ENCODE results near the gene RASGRP4. TPM values are rescaled to one million over a fixed set of nuclear protein-coding genes. Genes with fewer than 3 reads are reported as not detected.
"Not testable (repeated sequence)": the region's sequence is repeated elsewhere in the genome, so short reads cannot be mapped to it uniquely, and the experiment has no call there.

Gene RASGRP4
- total RNA-seq, 4 donors from 2014 or later, result 3.2 to 7.8 (median 4.4) TPM

DNA sequence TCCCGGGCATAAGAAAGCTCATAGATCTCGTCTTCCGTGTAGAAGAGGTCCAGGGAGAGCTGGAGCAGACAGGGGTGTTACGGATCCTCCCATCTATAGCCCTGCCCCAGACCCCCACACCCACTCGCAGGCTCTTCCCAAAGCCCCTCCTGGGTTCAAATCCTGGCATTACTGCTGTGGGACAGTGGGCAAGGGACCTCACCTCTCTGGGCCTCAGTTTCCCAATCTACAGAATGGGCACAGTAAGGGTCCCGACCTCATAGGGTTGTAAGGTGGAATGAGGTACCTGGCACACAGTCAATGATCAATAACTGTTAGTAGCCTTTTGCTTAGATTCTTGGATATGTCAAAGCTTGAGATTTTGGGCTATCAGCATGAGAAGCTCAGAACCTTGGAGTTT is 12.6 kb downstream of the RASGRP4 start:
- WGBS, result 89% methylated on average over 1 of the region's 6 CpGs
- peaks cover 0 to 7% (median 0%) of the 10 kb centered on the region in 4 donors for H3K36me3 ChIP-seq
- peaks cover 0 to 44% (median 7%) of the 10 kb centered on the region in 4 donors for H3K27me3 ChIP-seq
- H3K4me3 ChIP-seq, result no peak overlapping the region
- TF ChIP-seq POLR2AphosphoS5 (IDR thresholded peaks at IDR 0.05), result no peak
- no peak for TF ChIP-seq POLR2A (IDR thresholded peaks at IDR 0.05; ENCODE audit: low read depth)
- no peak for TF ChIP-seq EP300 (IDR thresholded peaks at IDR 0.05)
- TF ChIP-seq, protein P1, sequence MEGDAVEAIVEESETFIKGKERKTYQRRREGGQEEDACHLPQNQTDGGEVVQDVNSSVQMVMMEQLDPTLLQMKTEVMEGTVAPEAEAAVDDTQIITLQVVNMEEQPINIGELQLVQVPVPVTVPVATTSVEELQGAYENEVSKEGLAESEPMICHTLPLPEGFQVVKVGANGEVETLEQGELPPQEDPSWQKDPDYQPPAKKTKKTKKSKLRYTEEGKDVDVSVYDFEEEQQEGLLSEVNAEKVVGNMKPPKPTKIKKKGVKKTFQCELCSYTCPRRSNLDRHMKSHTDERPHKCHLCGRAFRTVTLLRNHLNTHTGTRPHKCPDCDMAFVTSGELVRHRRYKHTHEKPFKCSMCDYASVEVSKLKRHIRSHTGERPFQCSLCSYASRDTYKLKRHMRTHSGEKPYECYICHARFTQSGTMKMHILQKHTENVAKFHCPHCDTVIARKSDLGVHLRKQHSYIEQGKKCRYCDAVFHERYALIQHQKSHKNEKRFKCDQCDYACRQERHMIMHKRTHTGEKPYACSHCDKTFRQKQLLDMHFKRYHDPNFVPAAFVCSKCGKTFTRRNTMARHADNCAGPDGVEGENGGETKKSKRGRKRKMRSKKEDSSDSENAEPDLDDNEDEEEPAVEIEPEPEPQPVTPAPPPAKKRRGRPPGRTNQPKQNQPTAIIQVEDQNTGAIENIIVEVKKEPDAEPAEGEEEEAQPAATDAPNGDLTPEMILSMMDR (IDR thresholded peaks at IDR 0.05), result no peak
- no peak for DNase-seq (ENCODE audit: extremely low spot score)
- intact Hi-C loops (cut with DNase I), result no loop called here
- H3K4me1 ChIP-seq, result peaks cover 10 to 12% (median 11%) of the 10 kb centered on the region in 4 donors
- H3K27ac ChIP-seq (replicated peaks in 1 of 4), result no peak overlapping the region
- no peaks in the 10 kb centered on the region for H3K9me3 ChIP-seq

GRCh38 chr19:38412961-38413360 is 13.1 kb downstream of the RASGRP4 start:
- intact Hi-C loops (cut with DNase I), result no loop called here
- H3K27ac ChIP-seq (replicated peaks in 1 of 4), result no peak overlapping the region
- peaks cover 0 to 40% (median 7%) of the 10 kb centered on the region in 4 donors for H3K27me3 ChIP-seq
- TF ChIP-seq EP300 (IDR thresholded peaks at IDR 0.05), result no peak
- no peak for TF ChIP-seq POLR2A (IDR thresholded peaks at IDR 0.05; ENCODE audit: low read depth)
- TF ChIP-seq, protein P1 (IDR thresholded peaks at IDR 0.05), result no peak
- no peak for TF ChIP-seq POLR2AphosphoS5 (IDR thresholded peaks at IDR 0.05)
- H3K9me3 ChIP-seq, result no peaks in the 10 kb centered on the region
- DNase-seq (ENCODE audit: extremely low spot score), result no peak
- peaks cover 0 to 11% (median 0%) of the 10 kb centered on the region in 4 donors for H3K36me3 ChIP-seq
- WGBS, result 56% methylated on average over 10 of the region's 11 CpGs
- H3K4me1 ChIP-seq, result peaks cover 6 to 7% (median 7%) of the 10 kb centered on the region in 4 donors
- H3K4me3 ChIP-seq, result no peak overlapping the region

DNA sequence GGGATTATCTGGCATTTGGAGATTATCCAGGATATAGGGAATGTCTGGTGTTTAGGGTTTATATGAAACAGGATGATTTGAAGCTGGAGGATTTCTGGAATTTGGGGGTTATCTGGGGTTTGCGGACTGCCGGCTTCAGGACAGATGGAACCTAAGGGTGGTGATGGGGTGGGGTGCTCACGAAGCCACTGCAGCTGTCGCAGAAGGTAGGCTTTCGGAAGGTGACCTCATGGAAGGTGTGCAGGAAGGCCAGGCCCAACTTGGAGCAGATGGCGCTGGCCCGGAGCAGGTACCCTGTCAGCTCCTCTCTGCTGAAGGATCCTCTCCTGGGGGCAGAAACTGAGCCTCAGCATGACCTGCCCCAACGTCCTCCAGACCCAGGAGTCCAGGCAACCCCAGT is 13.5 kb downstream of the RASGRP4 start:
- Histone ChIP-seq H3K27ac (replicated peaks in 1 of 4) (no peak overlapping the region), H3K36me3 (peaks cover 0 to 16% (median under 1%) of the 10 kb centered on the region in 4 donors), H3K4me1 (peaks cover 1 to 2% (median 2%) of the 10 kb centered on the region in 4 donors), H3K4me3 (no peak overlapping the region), H3K9me3 (no peaks in the 10 kb centered on the region), H3K27me3 (peaks cover 0 to 35% (median 4%) of the 10 kb centered on the region in 4 donors)
- TF ChIP-seq POLR2AphosphoS5 (IDR thresholded peaks at IDR 0.05) (no peak), POLR2A (IDR thresholded peaks at IDR 0.05; ENCODE audit: low read depth) (no peak), EP300 (IDR thresholded peaks at IDR 0.05) (no peak)
- TF ChIP-seq, protein P1 (IDR thresholded peaks at IDR 0.05), result no peak
- DNase-seq (ENCODE audit: extremely low spot score), result no peak
- intact Hi-C loops (cut with DNase I), result no loop called here
- 96% methylated on average over 8 of the region's 8 CpGs for WGBS

DNA sequence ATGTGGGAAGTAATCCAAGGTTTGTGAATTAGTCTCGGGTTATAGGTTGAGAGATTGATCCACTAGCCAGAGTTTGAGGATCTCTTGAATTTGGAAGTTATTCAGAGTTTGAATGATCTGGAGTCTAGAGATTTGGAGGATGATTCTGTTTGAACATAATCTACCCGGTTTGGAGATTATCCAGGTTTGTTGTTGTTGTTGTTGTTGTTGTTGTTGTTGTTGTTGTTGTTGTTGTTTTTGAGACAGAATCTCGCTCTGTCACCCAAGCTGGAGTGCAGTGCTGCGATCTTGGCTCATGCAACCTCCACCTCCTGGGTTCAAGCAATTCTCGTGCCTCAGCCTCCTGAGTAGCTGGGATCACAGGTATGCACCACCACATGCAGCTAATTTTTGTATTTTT is 14.1 kb downstream of the RASGRP4 start:
- H3K4me3 ChIP-seq; H3K9me3 ChIP-seq; H3K4me1 ChIP-seq; intact Hi-C loops (cut with DNase I); DNase-seq (ENCODE audit: extremely low spot score); H3K27ac ChIP-seq (replicated peaks in 1 of 4): not testable (repeated sequence)
- 89% methylated on average over 5 of the region's 5 CpGs for WGBS
- Histone ChIP-seq H3K27me3 (peaks cover 0 to 29% (median under 1%) of the 10 kb centered on the region in 4 donors), H3K36me3 (peaks cover 4 to 22% (median 6%) of the 10 kb centered on the region in 4 donors)

GRCh38 chr19:38411041-38411712 is 14.8 kb downstream of the RASGRP4 start:
- Histone ChIP-seq H3K9me3 (no peaks in the 10 kb centered on the region), H3K27me3 (peaks cover 0 to 23% (median 0%) of the 10 kb centered on the region in 4 donors), H3K4me3 (no peak overlapping the region), H3K36me3 (peaks cover 6 to 29% (median 11%) of the 10 kb centered on the region in 4 donors), H3K27ac (replicated peaks in 1 of 4) (no peak overlapping the region), H3K4me1 (no peaks in the 10 kb centered on the region)
- no peak for DNase-seq (ENCODE audit: extremely low spot score)
- TF ChIP-seq POLR2A (IDR thresholded peaks at IDR 0.05; ENCODE audit: low read depth) (no peak), POLR2AphosphoS5 (IDR thresholded peaks at IDR 0.05) (no peak), EP300 (IDR thresholded peaks at IDR 0.05) (no peak)
- TF ChIP-seq, protein P1 (IDR thresholded peaks at IDR 0.05), result no peak
- WGBS, result 92% methylated on average over 12 of the region's 13 CpGs
- intact Hi-C loops (cut with DNase I), result no loop called here

- H3K27ac ChIP-seq (replicated peaks in 1 of 4); H3K9me3 ChIP-seq; H3K4me1 ChIP-seq; H3K4me3 ChIP-seq; intact Hi-C loops (cut with DNase I); DNase-seq (ENCODE audit: extremely low spot score): not testable (repeated sequence)
- 83% methylated on average over 6 of the region's 6 CpGs for WGBS
- H3K36me3 ChIP-seq, result peaks cover 6 to 36% (median 16%) of the 10 kb centered on the region in 4 donors
- H3K27me3 ChIP-seq, result peaks cover 0 to 19% (median 0%) of the 10 kb centered on the region in 4 donors
Observed at GRCh38 chr19:38410407-38410806, 15.6 kb downstream of the RASGRP4 start.

Measured in esophagus muscularis mucosa (tissue), 4 donors.